Measurements from ENCODE around the gene GFOD1.
"Not testable (repeated sequence)": the region's sequence is repeated elsewhere in the genome, so short reads cannot be mapped to it uniquely, and the experiment has no call there.

GFOD1 gene

GRCh38 chr6:13511141-13511571 lies 23.8 kb upstream of the GFOD1 start:
- DNase-seq = not testable (repeated sequence)

GRCh38 chr6:13510433-13510832 lies 23.0 kb upstream of the GFOD1 start:
- not testable (repeated sequence) for DNase-seq

GRCh38 chr6:13508711-13509705 lies 21.6 kb upstream of the GFOD1 start:
- DNase-seq = no peak

DNA sequence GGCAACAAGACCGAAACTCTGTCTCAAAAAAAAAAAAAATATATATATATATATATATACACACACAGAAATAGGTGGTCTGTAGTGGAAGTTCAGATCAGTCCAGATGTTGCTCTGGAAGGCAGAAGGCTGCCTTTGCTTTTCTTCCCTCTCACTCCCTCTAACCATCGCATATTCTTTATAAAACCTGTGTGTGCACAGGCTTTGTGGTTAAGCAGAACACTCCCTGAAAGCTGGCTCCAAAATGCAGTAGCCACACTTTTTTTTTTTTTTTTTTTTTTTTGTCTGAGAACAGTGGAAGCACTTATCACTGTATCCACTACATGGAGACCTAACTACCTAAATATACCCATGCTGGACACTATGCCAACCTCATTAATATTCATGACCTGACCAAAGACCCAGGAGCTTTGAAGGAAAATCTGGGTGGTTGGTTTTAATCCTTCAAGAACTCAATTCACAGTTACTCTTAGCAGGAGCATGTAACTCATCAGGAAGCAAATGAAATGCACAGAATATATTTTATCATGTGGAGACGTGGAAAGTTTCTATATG lies 20.0 kb upstream of the GFOD1 start:
- no peak for DNase-seq

- no peak for DNase-seq
Observed at GRCh38 chr6:13505345-13505734, 17.9 kb upstream of the GFOD1 start.

GRCh38 chr6:13504611-13505344 lies 17.4 kb upstream of the GFOD1 start:
- DNase-seq = no peak

DNA sequence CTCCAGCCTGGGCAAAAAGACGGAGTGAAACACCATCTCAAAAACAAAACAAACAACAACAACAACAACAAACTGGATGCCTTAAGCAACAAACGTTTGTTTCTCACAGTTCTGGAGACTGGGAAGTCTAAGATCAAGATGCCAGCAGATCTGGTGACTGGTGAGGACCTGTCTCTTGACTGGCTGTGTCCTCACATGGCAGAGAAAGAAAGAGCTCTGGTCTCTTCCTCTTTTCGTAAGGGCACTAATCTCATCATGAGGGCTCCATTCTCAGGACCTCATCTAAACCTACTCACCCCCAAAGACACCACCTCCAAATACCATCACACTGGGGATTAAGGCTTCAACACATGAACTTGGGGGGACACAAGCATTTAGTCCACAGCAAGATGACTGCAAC lies 13.5 kb upstream of the GFOD1 start:
- DNase-seq = no peak

DNA sequence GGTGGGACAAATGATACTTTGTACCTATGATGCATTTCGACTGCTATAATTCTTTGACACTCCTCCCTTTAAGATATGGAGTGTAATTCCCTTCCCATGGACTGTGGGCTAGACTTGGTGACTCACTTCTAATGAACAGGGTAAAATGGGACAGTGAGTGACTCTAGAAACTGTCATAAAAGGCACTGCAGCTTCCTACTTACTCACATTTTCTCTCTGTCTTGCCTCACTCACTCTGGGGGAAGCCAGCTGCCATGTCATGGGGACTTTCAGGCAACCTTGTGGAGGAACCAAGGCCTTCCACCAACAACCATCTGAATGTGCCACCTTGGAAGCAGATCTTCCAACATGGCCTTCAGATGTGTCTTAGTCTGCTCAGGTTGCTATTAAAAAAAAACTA lies 12.9 kb upstream of the GFOD1 start:
- peak; percentile 30 for DNase-seq

DNA sequence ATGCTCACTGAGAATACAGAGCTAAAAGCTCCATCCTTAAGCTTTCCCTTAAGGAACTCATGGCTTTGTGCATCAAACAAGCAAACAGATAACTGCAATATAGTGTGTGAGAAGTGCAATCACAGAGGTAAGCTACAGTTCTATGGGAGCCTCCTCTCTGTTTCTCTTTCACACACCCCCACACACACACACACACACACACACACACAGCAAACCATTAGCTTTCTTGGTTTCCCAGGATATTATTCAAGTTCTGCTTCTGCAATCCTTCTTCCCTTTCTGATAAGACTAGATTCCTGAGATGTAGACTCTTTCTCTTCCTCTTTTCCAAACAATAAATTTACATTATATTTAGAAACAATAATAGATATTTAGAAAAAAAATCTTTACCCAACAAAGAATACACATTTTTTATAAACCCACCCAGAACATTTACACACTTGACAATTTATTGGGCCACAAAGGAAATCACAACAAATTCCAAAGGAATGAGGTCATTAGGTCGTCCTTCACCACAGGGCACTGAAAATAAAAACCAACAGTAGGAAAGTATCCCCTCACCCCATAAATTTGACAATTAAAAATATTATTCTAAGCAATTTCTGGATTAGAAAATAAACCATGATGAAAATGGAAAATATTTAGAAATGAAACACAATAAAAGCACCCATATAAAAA lies 9.3 kb upstream of the GFOD1 start:
- DNase-seq = no peak

DNA sequence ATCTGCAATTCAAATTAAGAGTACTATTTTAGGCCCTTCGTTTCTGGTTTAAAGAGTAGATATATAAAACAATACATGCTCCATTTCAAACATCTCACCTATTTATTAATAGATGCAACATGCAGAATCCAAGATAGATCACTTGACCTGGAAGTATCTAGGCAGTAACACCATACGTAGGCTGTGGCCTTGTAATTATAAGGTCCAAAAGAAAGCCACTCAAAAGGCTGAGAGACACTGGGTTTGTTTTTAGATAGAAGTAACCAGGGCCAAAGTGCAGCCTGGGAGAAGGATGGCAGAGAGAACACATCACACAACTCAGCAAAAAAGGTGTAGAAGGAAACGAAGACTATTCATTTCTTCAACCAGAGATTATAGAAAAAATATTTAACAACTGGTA lies 8.4 kb upstream of the GFOD1 start:
- no peak for DNase-seq

DNA sequence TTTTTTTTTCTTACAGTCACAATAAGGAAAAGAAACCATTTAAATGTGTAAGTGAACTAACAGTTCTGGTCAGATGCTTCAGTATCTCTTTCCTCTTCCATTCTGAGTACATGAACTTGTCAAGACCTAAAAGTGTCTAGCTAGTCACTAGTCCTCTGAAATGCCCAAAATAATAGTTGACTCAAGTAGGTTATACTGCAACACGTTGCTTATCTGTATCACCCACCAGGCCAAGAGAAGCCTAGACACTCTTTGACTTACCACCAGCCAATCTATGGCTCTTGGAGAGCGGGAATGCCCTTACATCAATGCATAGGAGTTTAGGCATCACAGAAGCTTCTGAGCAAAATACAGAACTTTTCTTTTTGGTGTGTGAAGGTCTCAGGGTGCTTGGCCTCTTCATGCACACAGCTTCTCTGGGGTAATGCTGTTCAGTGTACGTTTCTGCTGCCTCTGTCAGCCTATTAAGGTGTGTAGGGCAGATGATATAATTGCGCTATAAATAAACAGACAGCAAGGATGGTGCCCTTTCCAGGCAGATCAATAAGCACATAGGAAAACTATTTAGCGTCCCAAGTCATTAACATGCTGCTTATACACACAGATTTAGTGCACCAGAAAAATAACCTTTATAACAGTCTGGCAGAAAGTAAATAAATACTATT lies 7.8 kb upstream of the GFOD1 start:
- no peak for DNase-seq

- no peak for DNase-seq
Observed at GRCh38 chr6:13494137-13494536, 6.7 kb upstream of the GFOD1 start.

- DNase-seq = no peak
Observed at GRCh38 chr6:13493147-13493546, 5.7 kb upstream of the GFOD1 start.

GRCh38 chr6:13492357-13492756 lies 5.0 kb upstream of the GFOD1 start:
- DNase-seq = no peak

DNA sequence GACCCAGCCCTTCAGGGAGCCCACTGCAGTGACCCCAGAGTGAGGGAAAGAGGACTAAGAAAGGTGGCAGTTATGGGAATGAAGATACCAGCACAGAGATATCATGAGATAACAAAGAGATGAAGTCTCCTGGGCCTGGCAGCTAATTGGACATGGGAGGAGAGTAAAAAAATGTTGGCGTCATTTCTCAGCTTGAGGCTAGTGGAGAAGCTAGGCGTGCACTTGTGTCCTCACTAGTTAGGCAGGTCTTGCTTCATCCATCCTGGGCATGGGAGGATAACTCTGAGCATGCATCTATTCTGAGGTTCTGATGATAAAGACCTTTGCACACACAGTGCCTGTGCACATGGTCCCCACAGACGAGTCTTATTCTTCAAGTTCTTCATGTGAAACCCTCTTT lies 4.1 kb upstream of the GFOD1 start:
- no peak for DNase-seq

GRCh38 chr6:13490402-13490801 lies 3.0 kb upstream of the GFOD1 start:
- no peak for DNase-seq

- no peak for DNase-seq
Observed at GRCh38 chr6:13488896-13489237, 1.5 kb upstream of the GFOD1 start.

DNA sequence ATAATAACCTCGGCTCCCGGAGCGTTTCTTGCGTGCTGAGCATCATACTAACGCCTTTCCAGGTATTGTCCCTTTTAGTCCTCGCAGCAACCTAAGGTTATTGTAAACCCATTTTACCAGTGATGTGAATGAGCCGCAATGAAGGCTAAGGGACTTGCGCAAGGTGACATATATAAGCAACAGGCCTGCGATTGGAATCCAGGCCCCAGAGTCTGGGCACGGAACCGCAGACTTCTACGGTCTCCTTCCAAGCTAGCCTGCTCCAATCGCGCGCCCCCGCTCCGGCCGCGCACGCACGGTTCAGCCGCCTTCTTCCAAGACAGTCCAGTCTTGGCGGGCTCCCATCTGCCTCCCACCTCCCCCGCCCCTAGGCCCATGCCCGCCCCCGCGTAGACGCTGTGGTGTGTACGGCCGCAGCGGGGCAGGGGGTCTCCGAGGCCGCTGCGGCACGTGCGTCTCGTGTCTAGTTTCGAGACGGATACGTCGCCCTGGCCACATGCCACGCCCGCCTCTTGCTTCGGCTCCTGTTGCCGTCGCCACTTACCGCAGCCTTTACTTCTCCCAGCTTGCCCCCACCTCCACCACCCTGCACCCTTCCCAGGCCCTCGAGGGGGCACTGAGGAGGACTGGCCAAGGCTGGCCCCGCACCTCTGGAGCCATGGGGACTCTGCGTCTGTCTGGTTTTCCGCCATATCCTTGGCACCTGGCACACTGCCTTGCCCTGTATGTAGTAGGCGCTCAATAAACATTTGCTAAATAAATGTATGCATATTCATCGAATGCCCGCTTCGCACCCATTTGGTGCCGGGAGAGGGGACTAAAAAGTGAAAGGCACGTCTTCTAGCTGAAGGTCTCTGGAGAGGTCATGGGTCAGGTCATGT lies 855 bp upstream of the GFOD1 start:
- DNase-seq = no peak

- DNase-seq = peak; percentile 68
Observed at GRCh38 chr6:13486679-13487121, 700 bp downstream of the GFOD1 start.

DNA sequence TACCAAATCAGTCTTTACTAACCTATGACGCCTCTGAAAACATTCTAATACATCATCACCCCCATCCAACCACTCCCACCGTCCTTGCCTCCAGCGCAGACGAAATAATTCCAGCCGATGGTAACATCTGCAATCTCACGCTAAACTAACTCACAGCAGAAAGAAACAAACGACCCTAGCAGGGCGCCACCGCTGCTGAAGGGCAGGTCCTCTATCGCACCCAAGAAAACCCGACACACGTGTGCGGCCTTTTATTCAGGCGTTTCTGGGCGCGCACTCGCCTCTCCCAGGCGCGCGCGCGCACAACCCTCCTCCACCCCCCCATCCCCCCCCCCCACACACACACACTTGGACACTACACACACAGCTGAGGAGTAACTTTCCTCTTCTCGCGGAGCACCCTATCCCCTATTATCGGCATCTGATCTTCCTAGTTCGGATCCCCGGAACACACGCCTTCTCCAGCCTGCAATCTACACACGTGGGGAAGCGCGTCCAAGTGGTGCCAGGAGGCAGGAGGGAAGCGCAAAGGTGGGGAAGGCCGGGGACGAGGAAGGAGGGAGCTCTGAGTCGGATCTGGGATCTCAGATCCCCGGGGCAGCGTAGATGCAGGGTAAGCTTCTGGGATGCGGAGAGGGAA lies 1.4 kb downstream of the GFOD1 start:
- peak; percentile 46 for DNase-seq

DNA sequence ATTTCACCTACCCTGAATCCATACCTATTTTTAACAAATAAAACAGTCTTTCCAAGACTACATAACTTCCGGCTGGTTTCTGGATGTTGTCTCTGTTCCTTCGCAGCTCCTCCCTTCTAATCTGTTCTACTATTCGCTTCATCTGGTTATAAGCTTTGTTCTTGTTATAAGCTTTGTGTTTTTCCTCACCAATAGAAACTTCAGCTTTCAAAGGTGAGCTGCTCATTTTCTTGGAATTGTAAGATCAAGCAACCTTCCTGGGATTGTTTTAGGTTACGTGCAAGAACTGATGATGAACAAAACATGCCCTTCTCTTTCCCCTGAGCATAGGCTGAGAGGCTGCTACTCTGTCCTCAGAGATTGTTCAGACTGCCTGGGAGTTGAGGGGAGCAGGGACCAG lies 2.1 kb downstream of the GFOD1 start:
- no peak for DNase-seq

Data from stimulated activated CD4-positive, alpha-beta T cell treated with anti-CD3 and anti-CD28 coated beads, Interleukin-1b, Interleukin-23, amount 100 ng/mL, for 48 hours (primary cell).